Stimulated activated CD4-positive, alpha-beta T cell treated with anti-CD3 and anti-CD28 coated beads, TNF-alpha, amount 100 ng/mL, for 4 hours (primary cell): ENCODE results near the gene HES2.
"Not testable (repeated sequence)": the region's sequence is repeated elsewhere in the genome, so short reads cannot be mapped to it uniquely, and the experiment has no call there.

Experiments
- DNase-seq, 3 experiments: peaks; one replicate each; pipeline ENCODE4 v3.0.0-alpha.2; 2020; ENCODE audit warnings: low read depth in 3 of 3

Gene HES2, protein sequence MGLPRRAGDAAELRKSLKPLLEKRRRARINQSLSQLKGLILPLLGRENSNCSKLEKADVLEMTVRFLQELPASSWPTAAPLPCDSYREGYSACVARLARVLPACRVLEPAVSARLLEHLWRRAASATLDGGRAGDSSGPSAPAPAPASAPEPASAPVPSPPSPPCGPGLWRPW

DNA sequence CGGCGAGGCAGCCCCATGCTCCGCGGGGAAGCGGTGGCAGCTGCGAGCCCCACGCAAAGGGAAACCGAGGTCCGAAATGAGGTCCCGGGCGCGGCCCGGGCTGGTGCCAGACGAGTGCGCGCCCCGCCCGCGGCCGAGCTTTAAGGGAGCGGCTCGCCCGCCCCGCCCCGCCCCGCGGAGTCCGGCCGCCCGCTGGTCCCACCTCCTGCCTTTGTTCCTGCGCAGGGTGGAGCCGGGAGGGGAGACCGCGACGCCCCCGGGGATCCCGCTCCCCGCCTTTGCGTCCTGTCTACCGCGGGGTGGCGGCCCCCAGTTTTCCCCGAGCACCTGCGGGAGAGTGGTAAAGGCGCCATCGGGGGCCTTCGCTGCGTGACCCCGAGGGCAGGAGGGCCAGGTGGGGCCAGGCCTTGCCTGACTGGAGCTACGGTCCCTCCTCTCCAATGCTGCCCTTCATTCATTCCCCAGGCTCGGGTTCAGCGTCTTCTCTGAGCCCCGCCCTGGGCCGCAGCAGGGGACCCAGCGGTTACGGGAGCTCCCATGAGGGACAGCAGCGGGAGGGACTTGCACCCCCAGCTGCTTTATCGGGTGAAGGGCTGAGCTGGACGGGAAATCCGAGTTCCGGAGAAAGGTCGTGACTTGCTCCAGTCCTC, at the start of gene HES2:
Gene HES2 (minus strand): TSS at position 116 of the 650 bp plus-strand sequence. CDS start 99 bp downstream, at position 17.
- no peak for DNase-seq

GRCh38 chr1:6468729-6469461, 49.2 kb upstream of the HES2 start:
- DNase-seq = no peak

DNA sequence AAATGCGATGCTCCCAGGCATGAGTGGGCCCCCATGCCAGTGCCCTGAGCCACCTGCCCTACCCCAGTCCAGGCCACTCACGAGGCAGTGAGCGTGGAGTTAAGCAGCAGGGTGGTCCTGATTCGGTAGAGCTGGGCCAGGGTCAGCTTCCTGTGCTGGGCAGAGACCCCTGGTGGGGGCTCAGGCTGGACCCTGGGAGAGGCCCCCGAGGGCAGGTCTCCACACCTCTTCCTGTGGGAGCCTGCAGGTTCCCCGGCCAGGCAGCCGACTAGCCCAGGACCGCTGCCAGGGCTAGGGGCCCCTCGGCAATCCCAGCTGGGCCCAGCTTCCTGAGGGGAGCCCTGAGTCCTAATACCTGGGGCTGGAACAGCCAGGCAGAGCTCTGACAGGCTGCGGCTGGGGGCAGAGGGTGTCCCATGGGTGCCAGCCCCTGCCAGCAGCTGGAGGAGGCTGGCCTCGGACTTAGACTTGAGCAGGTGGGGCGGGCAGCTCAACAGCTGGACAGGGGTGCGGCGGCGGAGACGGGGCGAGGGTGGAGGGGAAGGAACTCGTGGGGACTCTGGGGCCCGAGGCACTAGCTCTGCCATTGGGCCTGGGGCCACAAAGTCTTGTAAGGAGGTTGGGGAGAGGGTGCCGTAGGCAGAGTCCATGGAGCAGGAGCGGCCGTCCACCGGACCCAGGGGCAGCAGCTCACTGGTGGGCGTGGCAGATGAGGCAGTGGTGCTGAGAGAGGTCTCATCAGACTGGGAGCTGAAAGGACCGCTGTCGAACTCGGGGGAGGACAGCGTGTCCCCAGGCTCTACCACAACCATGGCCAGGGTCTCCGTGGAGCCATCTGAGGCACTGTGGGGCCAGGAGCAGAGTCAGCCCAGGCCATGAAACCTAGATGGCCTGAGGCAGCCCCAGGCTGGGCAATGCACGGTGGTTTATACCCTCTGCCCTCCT, 48.3 kb upstream of the HES2 start:
- no peak for DNase-seq

GRCh38 chr1:6467224-6467623, 47.5 kb upstream of the HES2 start:
- DNase-seq = no peak

DNA sequence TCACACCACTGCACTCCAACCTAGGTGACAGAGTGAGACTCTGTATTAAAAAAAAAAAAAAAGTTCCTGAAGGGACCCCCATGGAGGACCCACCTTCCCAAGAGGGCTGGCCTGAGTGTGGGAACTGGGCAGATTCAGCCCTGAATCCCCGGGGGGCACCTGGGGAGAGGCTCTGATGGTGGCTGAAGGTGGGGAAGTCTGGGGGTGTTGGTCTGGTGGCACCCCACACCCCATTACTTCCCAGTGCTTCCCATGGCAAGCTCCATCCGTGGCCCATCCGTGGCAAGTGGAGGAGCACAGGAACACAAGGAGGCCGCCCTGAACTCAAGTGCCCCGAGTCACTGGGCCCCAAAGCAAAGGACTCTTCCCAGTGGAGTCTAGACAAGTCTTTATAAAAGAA, 47.0 kb upstream of the HES2 start:
- no peak for DNase-seq

DNA sequence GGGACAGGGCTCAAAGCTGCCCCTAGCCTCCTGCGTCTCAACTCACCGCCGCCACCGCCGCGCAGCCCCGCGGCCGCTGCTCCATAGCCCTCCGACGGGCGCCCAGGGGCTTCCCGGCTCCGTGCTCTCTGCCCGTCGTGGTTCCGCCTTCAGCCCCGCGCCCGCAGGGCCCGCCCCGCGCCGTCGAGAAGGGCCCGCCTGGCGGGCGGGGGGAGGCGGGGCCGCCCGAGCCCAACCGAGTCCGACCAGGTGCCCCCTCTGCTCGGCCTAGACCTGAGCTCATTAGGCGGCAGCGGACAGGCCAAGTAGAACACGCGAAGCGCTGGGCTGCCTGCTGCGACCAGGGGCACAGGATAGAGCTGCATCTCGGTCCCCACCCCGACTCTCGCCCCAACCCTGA, 46.3 kb upstream of the HES2 start, which contains the start of gene TNFRSF25:
Gene TNFRSF25 (minus strand): TSS at position 151 of the 400 bp plus-strand sequence. CDS start 66 bp downstream, at position 85.
- peak in 2 of 3 experiments; percentile 47 to 52 for DNase-seq

GRCh38 chr1:6465461-6466005, 45.8 kb upstream of the HES2 start:
- no peak for DNase-seq

DNA sequence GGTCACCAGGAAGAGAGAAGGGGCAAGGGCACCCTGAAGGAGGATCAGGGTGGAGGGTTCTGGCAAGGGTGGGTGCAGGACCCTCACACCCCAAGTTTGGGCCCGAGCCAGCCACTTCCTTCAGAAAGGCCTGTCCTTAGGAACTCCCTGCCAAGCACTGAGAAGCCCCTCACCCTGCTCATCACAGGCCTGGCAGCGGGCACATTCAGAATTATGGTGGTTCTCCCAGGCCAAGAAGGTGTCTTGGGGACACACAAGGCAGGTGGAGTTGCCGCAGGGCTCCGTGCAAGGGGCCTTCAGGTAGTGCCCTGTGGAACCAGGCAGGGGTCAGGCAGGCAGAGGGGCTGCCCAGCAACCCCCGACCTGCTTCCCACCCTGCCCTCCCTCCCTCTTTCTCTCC, 45.2 kb upstream of the HES2 start:
- no peak for DNase-seq

DNA sequence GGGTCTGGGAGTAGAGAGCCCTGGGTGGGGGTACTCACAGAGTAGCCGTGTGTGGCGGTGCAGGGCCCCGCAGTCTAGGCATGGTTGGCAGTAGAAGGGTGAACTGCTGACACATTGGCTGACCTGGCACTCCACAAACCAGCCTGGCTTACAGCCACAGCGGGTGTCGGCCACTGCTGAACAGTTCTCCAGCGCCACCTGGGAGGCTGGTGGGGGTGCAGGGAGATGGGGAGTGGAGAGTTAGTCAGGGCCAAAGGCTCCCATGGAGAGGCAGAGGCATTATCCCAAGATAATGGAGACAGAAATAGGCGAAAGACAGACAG, 44.8 kb upstream of the HES2 start:
- no peak for DNase-seq

DNA sequence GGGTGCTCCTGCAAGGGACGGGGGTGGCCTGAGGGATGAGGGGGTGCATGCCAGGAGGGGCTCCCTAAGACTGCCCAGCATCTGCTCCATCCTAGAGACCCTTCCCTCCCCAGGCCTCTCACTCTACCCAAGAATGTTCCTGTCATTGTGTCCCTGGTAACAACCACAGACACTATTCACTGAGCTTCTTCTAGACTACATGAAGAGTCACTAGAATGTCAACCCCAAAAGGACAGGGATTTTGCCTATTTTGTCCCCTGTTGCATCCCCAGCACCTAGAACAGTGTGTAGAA, 43.3 kb upstream of the HES2 start:
- no peak for DNase-seq

- no peak for DNase-seq
Observed at GRCh38 chr1:6462412-6463119, 42.8 kb upstream of the HES2 start.

DNA sequence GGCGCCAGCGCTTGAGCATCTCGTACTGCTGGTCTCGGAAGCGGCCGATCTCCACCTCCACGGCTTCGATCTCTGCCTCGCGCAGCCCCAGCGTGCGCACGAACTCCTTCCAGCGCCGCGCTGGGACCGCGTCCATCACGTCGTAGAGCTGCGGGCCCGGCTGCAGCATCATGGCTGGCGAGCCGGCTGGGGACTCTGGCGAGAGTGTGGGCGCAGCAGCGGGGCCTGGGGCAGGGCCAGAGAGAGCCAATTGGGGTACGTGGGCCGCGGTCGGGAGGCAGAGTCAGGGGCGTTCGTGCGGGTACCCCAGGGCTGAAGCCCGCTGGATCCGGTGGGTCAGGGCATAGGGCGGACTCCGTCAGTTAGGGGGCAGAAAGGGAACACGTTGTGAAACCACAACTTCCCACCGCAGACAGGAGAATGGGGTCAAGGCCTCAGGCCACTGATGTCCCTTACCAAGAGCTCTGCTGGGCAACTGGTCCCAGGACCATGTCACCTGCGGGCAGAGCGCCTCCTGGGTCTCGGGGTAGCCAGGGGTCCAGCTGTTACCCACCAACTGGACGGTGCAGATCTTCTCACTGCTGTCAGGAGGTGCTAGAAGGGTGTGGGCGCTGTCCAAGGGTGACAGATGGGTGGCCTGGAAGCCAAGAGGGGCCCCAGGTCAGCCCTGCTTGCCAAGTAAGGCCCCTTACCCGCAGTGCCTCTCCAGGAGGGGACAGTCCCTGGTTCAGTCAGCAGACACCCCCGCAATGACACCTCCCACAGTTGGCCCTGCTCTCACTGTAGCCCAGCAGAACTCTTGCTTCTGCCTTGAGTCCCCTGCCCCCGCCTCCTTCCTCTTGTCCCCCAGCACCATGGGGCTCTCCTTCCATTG, 42.1 kb upstream of the HES2 start:
- no peak for DNase-seq

- no peak for DNase-seq
Observed at GRCh38 chr1:6461051-6461530, 41.4 kb upstream of the HES2 start.

DNA sequence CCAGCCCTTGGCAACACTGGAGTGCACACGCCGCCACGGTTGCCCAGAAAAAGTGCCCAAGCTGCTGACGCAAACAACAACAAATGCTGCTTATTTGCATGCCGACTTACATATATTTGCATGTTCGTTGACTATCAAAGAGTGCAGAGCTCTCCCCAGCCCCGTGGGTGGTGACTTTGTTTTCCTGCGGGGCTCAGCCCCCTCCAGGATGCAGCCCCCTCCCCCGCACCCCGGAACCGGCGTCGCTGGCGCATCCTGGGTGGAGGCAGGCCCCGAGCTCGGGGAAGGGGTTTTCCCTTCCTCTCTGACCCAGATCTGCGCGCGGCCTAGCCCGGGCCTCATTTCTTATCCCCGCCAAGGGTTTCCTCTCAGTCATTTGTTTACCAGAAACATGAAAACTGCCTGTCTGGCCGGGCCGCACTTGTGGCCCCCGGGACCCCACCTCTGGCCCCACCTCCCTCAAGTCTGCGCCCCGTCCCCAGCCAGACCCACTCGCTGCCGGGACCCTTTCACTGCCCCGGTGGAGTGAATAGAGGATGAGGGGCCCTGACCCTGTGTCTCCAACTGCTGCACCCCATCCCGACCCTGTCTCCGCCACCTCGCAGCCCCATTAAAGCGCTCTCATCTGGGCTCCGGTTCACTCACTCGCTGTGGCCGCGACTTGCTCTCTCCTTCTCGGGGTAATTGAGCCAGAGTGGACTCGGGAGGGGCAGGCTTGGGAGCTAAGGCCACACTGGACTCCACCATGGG, 40.8 kb upstream of the HES2 start:
- DNase-seq = peak; percentile 68 to 97 (median 93)

GRCh38 chr1:6459850-6460265, 40.1 kb upstream of the HES2 start:
- DNase-seq = peak in 2 of 3 experiments; percentile 32 to 57

- no peak for DNase-seq
Observed at GRCh38 chr1:6456800-6457466, 37.2 kb upstream of the HES2 start.

GRCh38 chr1:6455752-6456520, 36.2 kb upstream of the HES2 start:
- not testable (repeated sequence) for DNase-seq
